ENCODE data around the gene ANGPT4.

GRCh38 chr20:952196-952795 lies 36.2 kb upstream of the ANGPT4 start:
- TF ChIP-seq POLR2AphosphoS5 (IDR thresholded peaks at IDR 0.05): no peak
- no peak for TF ChIP-seq CTCF (IDR thresholded peaks at IDR 0.05)

Data from suprapubic skin (tissue), 3 donors.